ENCODE results near the gene SNRPB. TPM values are rescaled to one million over a fixed set of nuclear protein-coding genes. Genes with fewer than 3 reads are reported as not detected.

SNRPB gene
- total and polyA plus RNA-seq, 2 donors (not counting 1 experiment from before 2014, with no cell fraction given) = 78.9 to 104 TPM

DNA sequence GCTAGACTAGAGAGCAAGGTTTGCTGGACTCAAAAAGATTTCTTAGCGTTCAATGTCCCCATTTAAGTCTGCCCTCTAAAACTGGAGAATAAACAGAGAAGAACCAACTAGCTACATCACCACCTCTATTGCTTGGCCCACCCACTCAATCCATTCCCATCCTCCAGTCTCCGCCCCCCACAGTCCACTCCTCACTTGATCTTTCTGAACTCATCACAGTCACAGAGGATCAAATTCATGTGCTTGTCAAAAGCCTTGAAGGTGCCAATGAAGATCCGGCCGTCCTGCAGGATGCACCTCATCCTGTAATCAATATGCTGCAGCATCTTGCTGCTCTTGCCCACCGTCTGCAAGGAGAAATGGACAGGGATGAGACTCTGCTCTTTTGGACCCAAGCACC, 3.2 kb downstream of the SNRPB start:
- H4K20me1 ChIP-seq (ENCODE audit: control insufficient read depth, extremely low read depth, insufficient read depth, low read length) = peaks cover 2% of the 10 kb centered on the region

DNA sequence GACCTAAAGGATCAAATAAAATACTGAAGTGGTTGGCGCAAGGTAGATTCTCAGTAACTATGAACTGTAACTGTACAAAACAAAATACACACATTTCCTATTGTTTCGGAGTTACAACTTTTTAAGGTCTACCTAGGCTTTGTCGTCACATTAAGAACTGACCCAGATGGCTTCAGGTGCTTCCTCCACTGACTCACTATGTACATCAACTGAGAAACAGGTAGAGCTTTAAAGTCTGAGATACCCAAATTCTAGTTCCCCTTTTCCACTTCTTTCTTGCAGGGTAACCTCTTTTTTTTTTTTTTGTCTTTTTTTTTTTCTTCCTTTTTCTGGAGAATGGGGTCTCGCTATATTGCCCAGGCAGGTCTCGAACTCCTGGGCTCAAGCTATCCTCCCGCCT, 5.5 kb downstream of the SNRPB start:
- no peak for TF ChIP-seq EZH2 (IDR thresholded peaks at IDR 0.05; ENCODE audit: low read length, missing control alignments)
- TF ChIP-seq, protein P1, sequence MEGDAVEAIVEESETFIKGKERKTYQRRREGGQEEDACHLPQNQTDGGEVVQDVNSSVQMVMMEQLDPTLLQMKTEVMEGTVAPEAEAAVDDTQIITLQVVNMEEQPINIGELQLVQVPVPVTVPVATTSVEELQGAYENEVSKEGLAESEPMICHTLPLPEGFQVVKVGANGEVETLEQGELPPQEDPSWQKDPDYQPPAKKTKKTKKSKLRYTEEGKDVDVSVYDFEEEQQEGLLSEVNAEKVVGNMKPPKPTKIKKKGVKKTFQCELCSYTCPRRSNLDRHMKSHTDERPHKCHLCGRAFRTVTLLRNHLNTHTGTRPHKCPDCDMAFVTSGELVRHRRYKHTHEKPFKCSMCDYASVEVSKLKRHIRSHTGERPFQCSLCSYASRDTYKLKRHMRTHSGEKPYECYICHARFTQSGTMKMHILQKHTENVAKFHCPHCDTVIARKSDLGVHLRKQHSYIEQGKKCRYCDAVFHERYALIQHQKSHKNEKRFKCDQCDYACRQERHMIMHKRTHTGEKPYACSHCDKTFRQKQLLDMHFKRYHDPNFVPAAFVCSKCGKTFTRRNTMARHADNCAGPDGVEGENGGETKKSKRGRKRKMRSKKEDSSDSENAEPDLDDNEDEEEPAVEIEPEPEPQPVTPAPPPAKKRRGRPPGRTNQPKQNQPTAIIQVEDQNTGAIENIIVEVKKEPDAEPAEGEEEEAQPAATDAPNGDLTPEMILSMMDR (conservative IDR thresholded peaks at IDR 0.05 in 1 of 2, IDR thresholded peaks at IDR 0.05 in 1 of 2; ENCODE audit: low read depth in 1 of 2, low read length in 2 of 2) = no peak
- H3K9me3 ChIP-seq (ENCODE audit: control insufficient read depth, insufficient read depth, low read depth, low read length) = no peaks in the 10 kb centered on the region
- H3K4me2 ChIP-seq (ENCODE audit: extremely low read depth, insufficient read depth, low read length) = no peak overlapping the region
- H2AFZ ChIP-seq (ENCODE audit: low read length) = no peak overlapping the region
- peaks cover 20% of the 10 kb centered on the region for H3K36me3 ChIP-seq (ENCODE audit: control insufficient read depth, insufficient read depth, low read length)
- H3K27me3 ChIP-seq (ENCODE audit: control insufficient read depth, insufficient read depth, low read length) = no peaks in the 10 kb centered on the region
- peaks cover 49% of the 10 kb centered on the region for H3K79me2 ChIP-seq (ENCODE audit: control insufficient read depth, insufficient read depth, low read length)
- H3K4me1 ChIP-seq (ENCODE audit: control insufficient read depth, extremely low read depth, insufficient read depth, low read length) = peaks cover 6% of the 10 kb centered on the region
- no peak overlapping the region for H3K27ac ChIP-seq (ENCODE audit: insufficient read depth, low read length)
- no peak for DNase-seq (ENCODE audit: low read depth in 2 of 2)
- peaks cover 2% of the 10 kb centered on the region for H4K20me1 ChIP-seq (ENCODE audit: control insufficient read depth, extremely low read depth, insufficient read depth, low read length)
- no peak overlapping the region for H3K4me3 ChIP-seq (replicated peaks in 1 of 4; ENCODE audit: control extremely low read depth in 1 of 4, insufficient read depth in 1 of 4, low read depth in 3 of 4, low read length in 4 of 4)
- no peak overlapping the region for H3K9ac ChIP-seq (ENCODE audit: insufficient read depth, low read length)

More for the DNA sequence above, 3.2 kb downstream of the SNRPB start:
- Histone ChIP-seq H3K9me3 (ENCODE audit: control insufficient read depth, insufficient read depth, low read depth, low read length) (no peaks in the 10 kb centered on the region), H3K27ac (ENCODE audit: insufficient read depth, low read length) (no peak overlapping the region), H3K4me1 (ENCODE audit: control insufficient read depth, extremely low read depth, insufficient read depth, low read length) (peaks cover 9% of the 10 kb centered on the region), H3K9ac (ENCODE audit: insufficient read depth, low read length) (no peak overlapping the region), H3K36me3 (ENCODE audit: control insufficient read depth, insufficient read depth, low read length) (peaks cover 14% of the 10 kb centered on the region), H3K27me3 (ENCODE audit: control insufficient read depth, insufficient read depth, low read length) (no peaks in the 10 kb centered on the region), H3K4me3 (replicated peaks in 1 of 4; ENCODE audit: control extremely low read depth in 1 of 4, insufficient read depth in 1 of 4, low read depth in 3 of 4, low read length in 4 of 4) (no peak overlapping the region), H2AFZ (ENCODE audit: low read length) (no peak overlapping the region), H3K4me2 (ENCODE audit: extremely low read depth, insufficient read depth, low read length) (no peak overlapping the region), H3K79me2 (ENCODE audit: control insufficient read depth, insufficient read depth, low read length) (peaks cover 54% of the 10 kb centered on the region)
- no peak for TF ChIP-seq EZH2 (IDR thresholded peaks at IDR 0.05; ENCODE audit: low read length, missing control alignments)
- TF ChIP-seq, protein P1 (conservative IDR thresholded peaks at IDR 0.05 in 1 of 2, IDR thresholded peaks at IDR 0.05 in 1 of 2; ENCODE audit: low read depth in 1 of 2, low read length in 2 of 2) = no peak
- DNase-seq (ENCODE audit: low read depth in 2 of 2) = no peak

DNA sequence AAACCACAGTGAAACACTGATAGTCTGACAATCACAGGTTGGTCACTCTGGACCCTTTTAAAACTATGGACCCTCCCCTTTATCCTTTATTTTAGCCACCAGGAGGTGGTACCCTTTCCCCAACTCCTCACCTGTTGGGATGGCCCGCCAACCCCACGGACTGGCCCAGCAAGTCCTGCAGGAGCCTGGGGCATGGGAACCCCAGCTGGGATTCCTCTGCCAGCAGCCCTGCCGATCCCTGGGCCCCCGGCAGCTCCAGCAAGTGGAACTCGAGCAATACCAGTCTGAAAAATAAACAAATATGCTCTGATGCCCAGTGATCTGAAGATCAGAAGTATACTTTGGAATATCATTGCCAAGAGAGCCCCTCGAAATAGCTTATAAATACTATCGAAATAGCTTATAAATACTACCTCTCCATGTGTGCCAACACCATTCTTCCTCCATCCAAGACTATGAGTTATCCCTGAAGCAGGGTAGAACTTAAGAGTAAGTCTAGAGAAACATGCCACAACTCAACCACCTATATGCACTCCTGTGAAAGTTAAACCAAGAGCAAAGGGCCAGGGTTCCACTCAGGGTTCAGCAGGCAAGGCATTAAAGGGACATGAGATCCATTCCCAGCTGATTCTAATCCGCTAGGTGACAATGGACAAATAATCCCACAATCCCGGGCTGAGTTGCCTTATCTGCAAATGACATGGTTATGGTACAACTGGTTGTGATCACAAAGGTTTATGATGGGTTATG, 6.8 kb downstream of the SNRPB start:
- Histone ChIP-seq H4K20me1 (ENCODE audit: control insufficient read depth, extremely low read depth, insufficient read depth, low read length) (peaks cover 2% of the 10 kb centered on the region), H3K79me2 (ENCODE audit: control insufficient read depth, insufficient read depth, low read length) (peaks cover 36% of the 10 kb centered on the region), H3K36me3 (ENCODE audit: control insufficient read depth, insufficient read depth, low read length) (peaks cover 22% of the 10 kb centered on the region)

More for the DNA sequence above, 6.8 kb downstream of the SNRPB start:
- no peak overlapping the region for H3K4me3 ChIP-seq (replicated peaks in 1 of 4; ENCODE audit: control extremely low read depth in 1 of 4, insufficient read depth in 1 of 4, low read depth in 3 of 4, low read length in 4 of 4)
- no peak overlapping the region for H3K27ac ChIP-seq (ENCODE audit: insufficient read depth, low read length)
- no peak overlapping the region for H3K4me2 ChIP-seq (ENCODE audit: extremely low read depth, insufficient read depth, low read length)
- no peak for DNase-seq (ENCODE audit: low read depth in 2 of 2)
- peaks cover 4% of the 10 kb centered on the region for H3K4me1 ChIP-seq (ENCODE audit: control insufficient read depth, extremely low read depth, insufficient read depth, low read length)
- TF ChIP-seq, protein P1 (conservative IDR thresholded peaks at IDR 0.05 in 1 of 2, IDR thresholded peaks at IDR 0.05 in 1 of 2; ENCODE audit: low read depth in 1 of 2, low read length in 2 of 2) = no peak
- no peak for TF ChIP-seq EZH2 (IDR thresholded peaks at IDR 0.05; ENCODE audit: low read length, missing control alignments)
- H3K9me3 ChIP-seq (ENCODE audit: control insufficient read depth, insufficient read depth, low read depth, low read length) = no peaks in the 10 kb centered on the region
- H2AFZ ChIP-seq (ENCODE audit: low read length) = no peak overlapping the region
- H3K27me3 ChIP-seq (ENCODE audit: control insufficient read depth, insufficient read depth, low read length) = no peaks in the 10 kb centered on the region
- no peak overlapping the region for H3K9ac ChIP-seq (ENCODE audit: insufficient read depth, low read length)

Data from fibroblast of lung (primary cell).